Thoracic aorta (tissue), 2 donors: ENCODE measurements around the gene MAML2. TPM values are rescaled to one million over a fixed set of nuclear protein-coding genes. Genes with fewer than 3 reads are reported as not detected.
A peak's percentile ranks its signal among the peaks of the same experiment; 100 is the strongest.

Experiments used
- ATAC-seq: fragments of 150-250 bp; one replicate; pipeline ENCODE4 v1.8.0; 2017; ENCODE audit warnings: low read depth; ENCODE audit not compliant: insufficient number of reproducible peaks, low FRiP score
- DNase-seq: peaks from one replicate; pipeline ENCODE4 v3.0.0-alpha.2; 2020; ENCODE audit warnings: low spot score
- H3K27ac ChIP-seq, 2 donors: fragments of 200-600 bp; sonication (generic); 1 replicate in 1 of 2; 2 replicates in 1 of 2; pipeline ENCODE4 v1.5.1; 2016; ENCODE audit warnings: mild to moderate bottlenecking in 2 of 2, moderate library complexity in 2 of 2
- H3K27me3 ChIP-seq: fragments of 200-600 bp; sonication (generic); replicated peaks from 2 replicates; pipeline ENCODE4 v1.6.0; 2016; ENCODE audit warnings: mild to moderate bottlenecking; ENCODE audit not compliant: insufficient read depth
- H3K36me3 ChIP-seq: fragments of 200-600 bp; sonication (generic); one replicate; pipeline ENCODE4 v1.5.1; 2016
- H3K4me1 ChIP-seq, 2 donors: fragments of 200-600 bp; sonication (generic); 1 replicate in 1 of 2; 2 replicates in 1 of 2; pipeline versions ENCODE4 v1.5.1 to v1.6.0; 2016; ENCODE audit warnings: low read depth in 2 of 2, mild to moderate bottlenecking in 1 of 2; ENCODE audit not compliant: control insufficient read depth in 1 of 2
- H3K4me3 ChIP-seq: fragments of 200-600 bp; sonication (generic); 2 replicates; pipeline ENCODE4 v1.5.1; 2016; ENCODE audit warnings: mild to moderate bottlenecking
- H3K9me3 ChIP-seq: fragments of 200-600 bp; sonication (generic); 2 replicates; pipeline ENCODE4 v1.5.1; 2016
- total RNA-seq, 2 donors: library from RNA; depleted of rRNA; stranded (reverse); fragments of >200 nt; gene quantifications; one replicate each; pipeline versions ENCODE4 v1.1.0 to v1.2.3, GENCODE V29; 2016
- TF ChIP-seq, protein P1 (sequence below): fragments of 200-600 bp; sonication (generic); IDR thresholded peaks from one replicate; pipeline ENCODE4 v1.5.1; 2019; ENCODE audit warnings: antibody characterized with exemption

MAML2 gene
- total RNA-seq, 2 donors from 2014 or later, result 23.4 to 29.6 TPM

GRCh38 chr11:96146765-96147164 is 196.2 kb downstream of the MAML2 start:
- TF ChIP-seq, protein P1, sequence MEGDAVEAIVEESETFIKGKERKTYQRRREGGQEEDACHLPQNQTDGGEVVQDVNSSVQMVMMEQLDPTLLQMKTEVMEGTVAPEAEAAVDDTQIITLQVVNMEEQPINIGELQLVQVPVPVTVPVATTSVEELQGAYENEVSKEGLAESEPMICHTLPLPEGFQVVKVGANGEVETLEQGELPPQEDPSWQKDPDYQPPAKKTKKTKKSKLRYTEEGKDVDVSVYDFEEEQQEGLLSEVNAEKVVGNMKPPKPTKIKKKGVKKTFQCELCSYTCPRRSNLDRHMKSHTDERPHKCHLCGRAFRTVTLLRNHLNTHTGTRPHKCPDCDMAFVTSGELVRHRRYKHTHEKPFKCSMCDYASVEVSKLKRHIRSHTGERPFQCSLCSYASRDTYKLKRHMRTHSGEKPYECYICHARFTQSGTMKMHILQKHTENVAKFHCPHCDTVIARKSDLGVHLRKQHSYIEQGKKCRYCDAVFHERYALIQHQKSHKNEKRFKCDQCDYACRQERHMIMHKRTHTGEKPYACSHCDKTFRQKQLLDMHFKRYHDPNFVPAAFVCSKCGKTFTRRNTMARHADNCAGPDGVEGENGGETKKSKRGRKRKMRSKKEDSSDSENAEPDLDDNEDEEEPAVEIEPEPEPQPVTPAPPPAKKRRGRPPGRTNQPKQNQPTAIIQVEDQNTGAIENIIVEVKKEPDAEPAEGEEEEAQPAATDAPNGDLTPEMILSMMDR, result no peak
- DNase-seq (no peak), ATAC-seq (no peak)
- Histone ChIP-seq H3K27me3 (no peaks in the 10 kb centered on the region), H3K27ac (no peak overlapping the region), H3K36me3 (no peaks in the 10 kb centered on the region), H3K4me1 (peaks cover 21 to 36% of the 10 kb centered on the region in 2 donors), H3K4me3 (no peak overlapping the region), H3K9me3 (no peaks in the 10 kb centered on the region)

GRCh38 chr11:96145163-96145585 is 197.8 kb downstream of the MAML2 start:
- Histone ChIP-seq H3K27me3 (no peaks in the 10 kb centered on the region), H3K4me1 (peaks cover 21 to 37% of the 10 kb centered on the region in 2 donors), H3K4me3 (no peak overlapping the region), H3K27ac (no peak overlapping the region), H3K36me3 (no peaks in the 10 kb centered on the region), H3K9me3 (no peaks in the 10 kb centered on the region)
- TF ChIP-seq, protein P1, result no peak
- no peak for ATAC-seq
- DNase-seq, result no peak

DNA sequence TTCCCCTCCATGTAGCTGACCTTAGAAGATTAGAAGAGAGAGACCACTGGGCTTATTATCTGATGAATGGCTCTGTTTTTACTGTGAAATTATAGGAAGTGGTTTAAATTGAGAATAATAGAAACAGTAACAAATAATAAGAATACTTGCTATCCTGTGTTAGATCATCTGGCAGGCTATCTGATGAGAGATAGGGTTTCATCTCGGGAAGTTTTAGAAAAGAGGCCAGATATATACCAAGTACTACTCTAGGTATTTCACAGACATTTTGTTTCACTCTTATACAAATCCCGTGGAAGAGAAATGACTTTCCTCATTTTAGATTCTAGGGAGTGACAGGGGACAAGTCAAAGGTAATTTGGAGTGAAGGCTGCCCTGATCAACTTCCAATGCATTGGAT is 198.4 kb downstream of the MAML2 start:
- Histone ChIP-seq H3K9me3 (no peaks in the 10 kb centered on the region), H3K4me1 (peaks cover 21 to 37% of the 10 kb centered on the region in 2 donors), H3K27me3 (no peaks in the 10 kb centered on the region), H3K36me3 (no peaks in the 10 kb centered on the region), H3K4me3 (no peak overlapping the region), H3K27ac (no peak overlapping the region)
- ATAC-seq, result no peak
- DNase-seq, result no peak
- TF ChIP-seq, protein P1, result no peak

GRCh38 chr11:96143041-96143521 is 199.9 kb downstream of the MAML2 start:
- no peak for DNase-seq
- Histone ChIP-seq H3K36me3 (no peaks in the 10 kb centered on the region), H3K9me3 (no peaks in the 10 kb centered on the region), H3K27me3 (no peaks in the 10 kb centered on the region), H3K4me3 (peak overlapping the region; percentile 7), H3K27ac (no peak overlapping the region), H3K4me1 (peaks cover 21 to 37% of the 10 kb centered on the region in 2 donors)
- peak; percentile 54 for ATAC-seq
- TF ChIP-seq, protein P1, result no peak

- no peaks in the 10 kb centered on the region for H3K9me3 ChIP-seq
- H3K4me1 ChIP-seq, result peaks cover 28 to 45% of the 10 kb centered on the region in 2 donors
- ATAC-seq, result no peak
- no peak overlapping the region for H3K27ac ChIP-seq
- no peaks in the 10 kb centered on the region for H3K36me3 ChIP-seq
- H3K4me3 ChIP-seq, result no peak overlapping the region
- DNase-seq, result no peak
- TF ChIP-seq, protein P1, result no peak
- H3K27me3 ChIP-seq, result no peaks in the 10 kb centered on the region
Observed at GRCh38 chr11:96141626-96142025, 201.4 kb downstream of the MAML2 start.
